GM21423 (cell line): ENCODE results near the gene SPOCD1.
"Not testable (repeated sequence)": the region's sequence is repeated elsewhere in the genome, so short reads cannot be mapped to it uniquely, and the experiment has no call there.

ENCODE experiments used
- ATAC-seq: cut with Tn5 transposase; IDR thresholded peaks from one replicate; pipeline ENCODE4 v1.9.1; 2021; ENCODE audit warnings: mild to moderate bottlenecking, moderate library complexity; ENCODE audit not compliant: unreplicated experiment

SPOCD1 gene

GRCh38 chr1:31830065-31830464 is 14.2 kb upstream of the SPOCD1 start:
- ATAC-seq = no peak

- ATAC-seq = no peak
Observed at GRCh38 chr1:31828926-31829690, 13.3 kb upstream of the SPOCD1 start.

GRCh38 chr1:31828341-31828740 is 12.5 kb upstream of the SPOCD1 start:
- ATAC-seq = no peak

GRCh38 chr1:31823780-31824179 is 8.0 kb upstream of the SPOCD1 start:
- no peak for ATAC-seq

- no peak for ATAC-seq
Observed at GRCh38 chr1:31822766-31823165, 6.9 kb upstream of the SPOCD1 start.

- ATAC-seq = not testable (repeated sequence)
Observed at GRCh38 chr1:31820196-31820595, 4.4 kb upstream of the SPOCD1 start.

GRCh38 chr1:31818206-31818605 is 2.4 kb upstream of the SPOCD1 start:
- no peak for ATAC-seq

- ATAC-seq = not testable (repeated sequence)
Observed at GRCh38 chr1:31816947-31817346, 1.1 kb upstream of the SPOCD1 start.

- ATAC-seq = not testable (repeated sequence)
Observed at GRCh38 chr1:31816501-31816900, 679 bp upstream of the SPOCD1 start.

- ATAC-seq = no peak
Observed at GRCh38 chr1:31815307-31815645, 546 bp downstream of the SPOCD1 start.

GRCh38 chr1:31814631-31815306 is 1.1 kb downstream of the SPOCD1 start:
- ATAC-seq = no peak

- no peak for ATAC-seq
Observed at GRCh38 chr1:31814041-31814511, 1.7 kb downstream of the SPOCD1 start.

- ATAC-seq = no peak
Observed at GRCh38 chr1:31812158-31812829, 3.5 kb downstream of the SPOCD1 start.

GRCh38 chr1:31811605-31812004 is 4.2 kb downstream of the SPOCD1 start:
- ATAC-seq = no peak

GRCh38 chr1:31809698-31810097 is 6.1 kb downstream of the SPOCD1 start:
- ATAC-seq = no peak

- no peak for ATAC-seq
Observed at GRCh38 chr1:31807273-31808048, 8.4 kb downstream of the SPOCD1 start.

- no peak for ATAC-seq
Observed at GRCh38 chr1:31805318-31805717, 10.5 kb downstream of the SPOCD1 start.

- ATAC-seq = no peak
Observed at GRCh38 chr1:31804098-31804497, 11.7 kb downstream of the SPOCD1 start.

GRCh38 chr1:31803610-31804009 is 12.2 kb downstream of the SPOCD1 start:
- no peak for ATAC-seq

GRCh38 chr1:31802190-31803150 is 13.4 kb downstream of the SPOCD1 start:
- ATAC-seq = no peak
